Endothelial cell of umbilical vein (primary cell): ENCODE measurements around the gene CATSPER3. TPM values are rescaled to one million over a fixed set of nuclear protein-coding genes. Genes with fewer than 3 reads are reported as not detected.

ENCODE experiments used
- BruUV-seq: library from RNA; stranded (reverse); fragments of 400-500 nt; replicated peaks from 2 replicates; lab custom pipeline; 2021; lab: Mats Ljungman, UMichigan
- CTCF ChIA-PET: fragments of 300-600, 350-600 bp; sonication (Branson Sonifier 250); formaldehyde crosslinking; loops from one replicate; lab custom pipeline; 2021; ENCODE audit warnings: antibody characterized with exemption, inconsistent platforms; lab: Charles Lee
- POLR2A ChIA-PET: fragments of 300-600, 350-600 bp; sonication (Branson Sonifier 250); formaldehyde crosslinking; loops from one replicate; lab custom pipeline; 2021; ENCODE audit warnings: antibody characterized with exemption, inconsistent platforms; lab: Charles Lee
- DNase-seq: peaks from one replicate; pipeline ENCODE4 v3.0.0-alpha.2; 2011; ENCODE audit warnings: low read depth, low spot score
- FAIRE-seq: peaks from 2 replicates; lab custom pipeline; 2011; peaks lifted over from hg19 to GRCh38; lab: Jason Lieb, UNC
- H2AFZ ChIP-seq: 2 replicates; pipeline ENCODE4 v1.6.0; 2012; ENCODE audit warnings: low read depth, low read length, control low read depth, inconsistent platforms
- H3K27ac ChIP-seq: 2 replicates; pipeline ENCODE4 v1.5.1; 2011; ENCODE audit warnings: low read depth, mild to moderate bottlenecking, control low read depth, low read length, moderate library complexity; ENCODE audit not compliant: insufficient read depth
- H3K27me3 ChIP-seq, 2 experiments: 2 replicates each; pipeline versions ENCODE4 v1.6.0 to v1.6.1; 2011; ENCODE audit warnings: low read length in 2 of 2, mixed read lengths in 1 of 2; ENCODE audit not compliant: control insufficient read depth in 2 of 2, insufficient read depth in 2 of 2
- H3K36me3 ChIP-seq, 2 experiments: 2 replicates in 1 of 2; 3 replicates in 1 of 2; pipeline ENCODE4 v1.5.1; 2011; ENCODE audit warnings: low read length in 2 of 2, mild to moderate bottlenecking in 1 of 2, moderate library complexity in 1 of 2; ENCODE audit not compliant: control insufficient read depth in 2 of 2, insufficient read depth in 2 of 2; ENCODE audit errors: extremely low read depth in 1 of 2
- H3K4me1 ChIP-seq: 3 replicates; pipeline ENCODE4 v1.5.1; 2011; ENCODE audit warnings: mild to moderate bottlenecking, low read length; ENCODE audit not compliant: control insufficient read depth, insufficient read depth; ENCODE audit errors: extremely low read depth
- H3K4me2 ChIP-seq: 2 replicates; pipeline ENCODE4 v1.6.1; 2011; ENCODE audit warnings: low read length, control low read depth, mixed read lengths; ENCODE audit not compliant: insufficient read depth
- H3K4me3 ChIP-seq, 3 experiments: fragments of 200-600 bp in 1 of 3; sonication (generic), shearing (Covaris generic) in 1 of 3; replicated peaks in 1 of 3; 2 replicates each; pipeline ENCODE4 v1.5.1; 2011 to 2016; ENCODE audit warnings: control low read depth in 3 of 3, low read length in 3 of 3, mild to moderate bottlenecking in 2 of 3, inconsistent platforms in 1 of 3, low read depth in 1 of 3, moderate library complexity in 1 of 3; ENCODE audit not compliant: insufficient read depth in 1 of 3
- H3K79me2 ChIP-seq: 2 replicates; pipeline ENCODE4 v1.6.0; 2012; ENCODE audit warnings: low read length, inconsistent platforms; ENCODE audit not compliant: control insufficient read depth, insufficient read depth
- H3K9ac ChIP-seq: replicated peaks from 2 replicates; pipeline ENCODE3; 2011; ENCODE audit warnings: low read length, control low read depth; ENCODE audit not compliant: insufficient read depth; ENCODE audit errors: extremely low read depth
- H3K9me1 ChIP-seq: replicated peaks from 3 replicates; pipeline ENCODE4 v1.6.0; 2011; ENCODE audit warnings: mild to moderate bottlenecking, low read length; ENCODE audit not compliant: control insufficient read depth, insufficient read depth; ENCODE audit errors: extremely low read depth
- H3K9me3 ChIP-seq: replicated peaks from 2 replicates; pipeline ENCODE4 v1.5.1; 2012; ENCODE audit warnings: low read length, inconsistent platforms; ENCODE audit not compliant: control insufficient read depth, insufficient read depth
- H4K20me1 ChIP-seq: replicated peaks from 2 replicates; pipeline ENCODE3; 2011; ENCODE audit warnings: mild to moderate bottlenecking, low read length; ENCODE audit not compliant: control insufficient read depth, insufficient read depth; ENCODE audit errors: extremely low read depth
- CTCF ChIP-seq, 2 donors: IDR thresholded peaks; 1 replicate in 1 of 2; 2 replicates in 1 of 2; pipeline ENCODE4 v1.5.1; 2011; ENCODE audit warnings: low read length in 2 of 2, mild to moderate bottlenecking in 2 of 2, moderate library complexity in 2 of 2, control low read depth in 1 of 2, inconsistent platforms in 1 of 2, low read depth in 1 of 2; ENCODE audit not compliant: insufficient read depth in 1 of 2; ENCODE audit errors: extremely low read depth in 1 of 2
- EZH2 ChIP-seq: IDR thresholded peaks from 2 replicates; pipeline ENCODE4 v1.6.1; 2012; ENCODE audit warnings: borderline replicate concordance, low read depth, mild to moderate bottlenecking, moderate library complexity, low read length, inconsistent platforms; ENCODE audit not compliant: severe bottlenecking
- FOS ChIP-seq: IDR thresholded peaks from 2 replicates; pipeline ENCODE4 v1.6.1; 2011; ENCODE audit warnings: mild to moderate bottlenecking, low read length, moderate library complexity, borderline replicate concordance; ENCODE audit not compliant: insufficient read depth
- GATA2 ChIP-seq: IDR thresholded peaks from 2 replicates; pipeline ENCODE4 v1.7.0; 2011; ENCODE audit warnings: low read depth, mild to moderate bottlenecking, moderate library complexity, mixed read lengths, low read length; ENCODE audit not compliant: insufficient read length, insufficient read depth
- JUN ChIP-seq: IDR thresholded peaks from 2 replicates; pipeline ENCODE4 v1.6.1; 2011; ENCODE audit warnings: borderline replicate concordance, low read depth; ENCODE audit not compliant: insufficient read length, insufficient read depth
- MYC ChIP-seq: IDR thresholded peaks from one replicate; pipeline ENCODE4 v1.6.1; 2011; ENCODE audit warnings: mild to moderate bottlenecking, low read depth, low read length
- POLR2A ChIP-seq: IDR thresholded peaks from 2 replicates; pipeline ENCODE4 v1.6.1; 2012; ENCODE audit warnings: low read depth, mild to moderate bottlenecking, control low read depth, low read length
- POLR2AphosphoS5 ChIP-seq: IDR thresholded peaks from 2 replicates; pipeline ENCODE4 v1.6.1; 2012; ENCODE audit warnings: low read depth, mild to moderate bottlenecking, control low read depth, low read length, moderate library complexity; ENCODE audit not compliant: insufficient read depth
- dilution Hi-C: fragments of 300-500 bp; cut with MboI; formaldehyde crosslinking; loops from one replicate; pipeline ENCODE4 v1.15.0; 2019; ENCODE audit warnings: low sequenced_read_pairs; ENCODE audit not compliant: extremely low pct_ligation_motif_present
- intact Hi-C: fragments of 100-400 bp; cut with micrococcal nuclease; formaldehyde crosslinking; loops from one replicate; pipeline ENCODE4 v1.10.0; 2022
- polyA plus RNA-seq, 4 experiments: library from polyadenylated mRNA; depleted of rRNA in 3 of 4; stranded (reverse) in 3 of 4; unstranded in 1 of 4; fragments of >200 nt; gene quantifications; 2 replicates each; pipeline versions ENCODE4 v1.2.1 to v1.2.3, GENCODE V29; 2011 to 2012; ENCODE audit warnings: missing spikeins in 1 of 4
- total RNA-seq: library from RNA; stranded (reverse); gene quantifications from 2 replicates; pipeline ENCODE4 v1.2.3, GENCODE V29; 2021
- TF ChIP-seq, protein P1 (sequence below): IDR thresholded peaks from 2 replicates; pipeline ENCODE4 v1.6.1; 2011; ENCODE audit not compliant: insufficient read depth, insufficient read length

CATSPER3 gene
- total and polyA plus RNA-seq, 2 donors (not counting 3 experiments of a cell fraction or from before 2014, with no cell fraction given) = 0.43 to 0.71 TPM

- no peaks in the 10 kb centered on the region for H3K9me3 ChIP-seq
- no peak for FAIRE-seq
- POLR2A ChIA-PET = no interaction called here
- no peaks in the 10 kb centered on the region for H3K79me2 ChIP-seq
- TF ChIP-seq, protein P1, sequence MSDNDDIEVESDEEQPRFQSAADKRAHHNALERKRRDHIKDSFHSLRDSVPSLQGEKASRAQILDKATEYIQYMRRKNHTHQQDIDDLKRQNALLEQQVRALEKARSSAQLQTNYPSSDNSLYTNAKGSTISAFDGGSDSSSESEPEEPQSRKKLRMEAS = no peak
- TF ChIP-seq GATA2 = no peak
- TF ChIP-seq POLR2A = no peak
- TF ChIP-seq EZH2 = no peak
- no peak for TF ChIP-seq JUN
- no peak for TF ChIP-seq FOS
- TF ChIP-seq MYC = no peak
- TF ChIP-seq POLR2AphosphoS5 = no peak
- no peak for TF ChIP-seq CTCF (IDR thresholded peaks at IDR 0.05; ENCODE audit: extremely low read depth in 1 of 2, insufficient read depth in 1 of 2, low read depth in 1 of 2, low read length in 2 of 2)
- DNase-seq = no peak
- BruUV-seq = no TSS peak
- no peaks in the 10 kb centered on the region for H4K20me1 ChIP-seq
- no peak overlapping the region for H2AFZ ChIP-seq
- intact Hi-C loops (no loop called here), dilution Hi-C loops (no loop called here)
- CTCF ChIA-PET = no interaction called here
- no peak overlapping the region for H3K9ac ChIP-seq
- H3K9me1 ChIP-seq = no peaks in the 10 kb centered on the region
- H3K4me3 ChIP-seq = no peak overlapping the region
- H3K36me3 ChIP-seq = no peaks in the 10 kb centered on the region
- no peaks in the 10 kb centered on the region for H3K4me1 ChIP-seq
- peaks cover 42 to 43% of the 10 kb centered on the region in 2 experiments for H3K27me3 ChIP-seq
- H3K27ac ChIP-seq = no peak overlapping the region
- H3K4me2 ChIP-seq = no peak overlapping the region
Observed at GRCh38 chr5:135055396-135055795, 87.7 kb downstream of the CATSPER3 start.
